Astrocyte (in vitro differentiated cells and primary cell): Measurements from ENCODE around the gene SMYD2. TPM values are rescaled to one million over a fixed set of nuclear protein-coding genes. Genes with fewer than 3 reads are reported as not detected.

Experiments used
- DNase-seq: peaks from one replicate; pipeline ENCODE4 v3.0.0-alpha.2; 2010; ENCODE audit warnings: low read depth
- FAIRE-seq: peaks from 2 replicates; lab custom pipeline; 2011; peaks lifted over from hg19 to GRCh38; lab: Jason Lieb, UNC
- H2AFZ ChIP-seq: 2 replicates; pipeline ENCODE4 v1.6.0; 2012; ENCODE audit warnings: low read depth, low read length, inconsistent platforms
- H3K27ac ChIP-seq: 2 replicates; pipeline ENCODE4 v1.5.1; 2011; ENCODE audit warnings: low read depth, low read length, inconsistent platforms
- H3K27me3 ChIP-seq: 2 replicates; pipeline ENCODE4 v1.6.0; 2011; ENCODE audit warnings: low read length, inconsistent platforms; ENCODE audit not compliant: insufficient read depth
- H3K36me3 ChIP-seq: 2 replicates; pipeline ENCODE4 v1.5.1; 2011; ENCODE audit warnings: low read length, inconsistent platforms; ENCODE audit not compliant: insufficient read depth
- H3K4me1 ChIP-seq: 2 replicates; pipeline ENCODE4 v1.5.1; 2011; ENCODE audit warnings: low read length, inconsistent platforms; ENCODE audit not compliant: insufficient read depth
- H3K4me2 ChIP-seq: 2 replicates; pipeline ENCODE4 v1.6.0; 2012; ENCODE audit warnings: low read length, inconsistent platforms
- H3K4me3 ChIP-seq: 2 replicates; pipeline ENCODE4 v1.5.1; 2011; ENCODE audit warnings: low read depth, mild to moderate bottlenecking, low read length, inconsistent platforms; ENCODE audit not compliant: insufficient read depth
- H3K79me2 ChIP-seq: 2 replicates; pipeline ENCODE4 v1.6.0; 2012; ENCODE audit warnings: mild to moderate bottlenecking, low read length, inconsistent platforms; ENCODE audit not compliant: insufficient read depth
- H3K9ac ChIP-seq: 2 replicates; pipeline ENCODE4 v1.6.0; 2012; ENCODE audit warnings: mild to moderate bottlenecking, low read length, inconsistent platforms
- H3K9me3 ChIP-seq: 2 replicates; pipeline ENCODE4 v1.5.1; 2012; ENCODE audit warnings: low read depth, mild to moderate bottlenecking, low read length, inconsistent platforms; ENCODE audit not compliant: insufficient read depth
- H4K20me1 ChIP-seq: 2 replicates; pipeline ENCODE4 v1.6.0; 2012; ENCODE audit warnings: low read length, inconsistent platforms; ENCODE audit not compliant: insufficient read depth
- H3K27ac Mint-ChIP-seq: one replicate; pipeline ENCODE4 v1.8.0; 2021; ENCODE audit warnings: mild to moderate bottlenecking, mixed read lengths; ENCODE audit not compliant: unreplicated experiment
- H3K27me3 Mint-ChIP-seq: one replicate; pipeline ENCODE4 v1.8.0; 2021; ENCODE audit warnings: low read depth, mixed read lengths; ENCODE audit not compliant: unreplicated experiment
- H3K36me3 Mint-ChIP-seq: one replicate; pipeline ENCODE4 v1.8.0; 2021; ENCODE audit warnings: low read depth, mixed read lengths; ENCODE audit not compliant: unreplicated experiment
- H3K4me1 Mint-ChIP-seq: one replicate; pipeline ENCODE4 v1.8.0; 2021; ENCODE audit warnings: low read depth, mixed read lengths; ENCODE audit not compliant: unreplicated experiment
- H3K4me3 Mint-ChIP-seq: one replicate; pipeline ENCODE4 v1.8.0; 2021; ENCODE audit warnings: mild to moderate bottlenecking, moderate library complexity, mixed read lengths; ENCODE audit not compliant: unreplicated experiment
- H3K9me3 Mint-ChIP-seq: one replicate; pipeline ENCODE4 v1.8.0; 2021; ENCODE audit warnings: mild to moderate bottlenecking, mixed read lengths; ENCODE audit not compliant: unreplicated experiment
- EZH2 ChIP-seq: IDR thresholded peaks from 2 replicates; pipeline ENCODE4 v1.6.1; 2012; ENCODE audit warnings: mild to moderate bottlenecking, low read length, inconsistent platforms; ENCODE audit not compliant: insufficient read depth
- total RNA-seq: library from RNA; stranded (reverse); gene quantifications from 2 replicates; pipeline ENCODE4 v1.2.1, GENCODE V29; 2021
- TF ChIP-seq, protein P1 (sequence below): IDR thresholded peaks from 2 replicates; pipeline ENCODE4 v1.5.1; 2011; ENCODE audit warnings: low read depth, mild to moderate bottlenecking, inconsistent platforms, low read length, moderate library complexity; ENCODE audit not compliant: insufficient read depth

Gene SMYD2
- total RNA-seq, 1 donor from 2014 or later, result 38.6 TPM

DNA sequence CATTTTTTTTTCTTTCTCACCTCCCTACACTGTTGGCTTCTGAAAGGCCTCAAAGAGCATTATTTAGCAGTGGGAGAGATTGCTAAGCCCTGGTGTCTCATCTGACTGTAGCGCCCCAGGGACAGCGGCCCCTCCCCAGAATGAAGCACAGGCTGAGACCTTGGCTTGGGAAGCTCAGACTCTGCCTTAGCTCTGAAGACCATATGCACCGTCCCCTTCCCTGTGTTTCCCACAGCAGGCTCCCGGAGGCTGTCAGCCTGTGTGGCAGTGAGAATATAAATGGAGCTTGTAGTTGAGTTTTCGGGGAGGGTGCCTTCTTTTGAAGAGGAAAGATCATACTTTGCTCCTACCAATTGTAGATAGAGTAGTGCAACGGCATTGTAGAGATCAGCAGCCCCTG lies 25.3 kb downstream of the SMYD2 start:
- Histone ChIP-seq H3K4me1 (peaks cover 6% of the 10 kb centered on the region), H2AFZ (no peak overlapping the region), H3K9me3 (no peaks in the 10 kb centered on the region), H3K4me3 (no peak overlapping the region), H3K27me3 (no peaks in the 10 kb centered on the region), H3K4me2 (no peak overlapping the region), H3K27ac (no peak overlapping the region), H3K9ac (no peak overlapping the region), H3K79me2 (peaks cover 12% of the 10 kb centered on the region), H4K20me1 (peaks cover 16% of the 10 kb centered on the region), H3K36me3 (no peaks in the 10 kb centered on the region)
- Mint-ChIP-seq H3K27ac (no peak overlapping the region), H3K4me3 (no peak overlapping the region), H3K4me1 (peaks cover 4% of the 10 kb centered on the region), H3K36me3 (peaks cover 7% of the 10 kb centered on the region), H3K27me3 (no peaks in the 10 kb centered on the region), H3K9me3 (no peaks in the 10 kb centered on the region)
- TF ChIP-seq EZH2, result no peak
- TF ChIP-seq, protein P1, sequence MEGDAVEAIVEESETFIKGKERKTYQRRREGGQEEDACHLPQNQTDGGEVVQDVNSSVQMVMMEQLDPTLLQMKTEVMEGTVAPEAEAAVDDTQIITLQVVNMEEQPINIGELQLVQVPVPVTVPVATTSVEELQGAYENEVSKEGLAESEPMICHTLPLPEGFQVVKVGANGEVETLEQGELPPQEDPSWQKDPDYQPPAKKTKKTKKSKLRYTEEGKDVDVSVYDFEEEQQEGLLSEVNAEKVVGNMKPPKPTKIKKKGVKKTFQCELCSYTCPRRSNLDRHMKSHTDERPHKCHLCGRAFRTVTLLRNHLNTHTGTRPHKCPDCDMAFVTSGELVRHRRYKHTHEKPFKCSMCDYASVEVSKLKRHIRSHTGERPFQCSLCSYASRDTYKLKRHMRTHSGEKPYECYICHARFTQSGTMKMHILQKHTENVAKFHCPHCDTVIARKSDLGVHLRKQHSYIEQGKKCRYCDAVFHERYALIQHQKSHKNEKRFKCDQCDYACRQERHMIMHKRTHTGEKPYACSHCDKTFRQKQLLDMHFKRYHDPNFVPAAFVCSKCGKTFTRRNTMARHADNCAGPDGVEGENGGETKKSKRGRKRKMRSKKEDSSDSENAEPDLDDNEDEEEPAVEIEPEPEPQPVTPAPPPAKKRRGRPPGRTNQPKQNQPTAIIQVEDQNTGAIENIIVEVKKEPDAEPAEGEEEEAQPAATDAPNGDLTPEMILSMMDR, result no peak
- no peak for DNase-seq
- FAIRE-seq, result no peak

DNA sequence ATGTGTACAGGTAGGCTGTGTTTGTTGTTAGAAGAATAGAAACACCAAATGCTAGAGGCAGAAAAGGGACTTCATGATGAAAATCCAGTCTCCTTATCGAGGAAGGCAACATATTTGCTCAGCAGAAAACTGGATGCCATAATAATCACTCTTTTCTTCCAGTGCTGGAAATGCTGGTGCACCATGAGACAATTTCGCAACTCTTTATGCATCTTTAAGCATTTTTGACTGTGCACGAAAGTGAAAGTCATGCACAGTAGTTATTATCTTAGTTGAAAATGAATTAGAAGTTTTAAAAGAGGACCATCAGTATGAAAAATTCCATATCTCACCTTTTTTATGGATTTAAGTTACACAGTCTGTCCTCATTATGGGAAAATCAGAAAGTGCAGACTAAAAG lies 29.1 kb downstream of the SMYD2 start:
- H3K9me3 Mint-ChIP-seq, result no peaks in the 10 kb centered on the region
- peaks cover 7% of the 10 kb centered on the region for H3K36me3 Mint-ChIP-seq
- TF ChIP-seq, protein P1, result no peak
- no peak for TF ChIP-seq EZH2
- no peak overlapping the region for H3K9ac ChIP-seq
- no peaks in the 10 kb centered on the region for H3K4me1 ChIP-seq
- peaks cover 9% of the 10 kb centered on the region for H4K20me1 ChIP-seq
- H3K27me3 ChIP-seq, result no peaks in the 10 kb centered on the region
- H3K27ac ChIP-seq, result no peak overlapping the region
- H2AFZ ChIP-seq, result no peak overlapping the region
- H3K4me2 ChIP-seq, result no peak overlapping the region
- FAIRE-seq (no peak), DNase-seq (no peak)
- no peak overlapping the region for H3K4me3 Mint-ChIP-seq
- H3K4me3 ChIP-seq, result no peak overlapping the region
- no peaks in the 10 kb centered on the region for H3K36me3 ChIP-seq
- no peak overlapping the region for H3K27ac Mint-ChIP-seq
- H3K9me3 ChIP-seq, result no peaks in the 10 kb centered on the region
- peaks cover 3% of the 10 kb centered on the region for H3K79me2 ChIP-seq
- no peaks in the 10 kb centered on the region for H3K4me1 Mint-ChIP-seq
- peaks cover 2% of the 10 kb centered on the region for H3K27me3 Mint-ChIP-seq

DNA sequence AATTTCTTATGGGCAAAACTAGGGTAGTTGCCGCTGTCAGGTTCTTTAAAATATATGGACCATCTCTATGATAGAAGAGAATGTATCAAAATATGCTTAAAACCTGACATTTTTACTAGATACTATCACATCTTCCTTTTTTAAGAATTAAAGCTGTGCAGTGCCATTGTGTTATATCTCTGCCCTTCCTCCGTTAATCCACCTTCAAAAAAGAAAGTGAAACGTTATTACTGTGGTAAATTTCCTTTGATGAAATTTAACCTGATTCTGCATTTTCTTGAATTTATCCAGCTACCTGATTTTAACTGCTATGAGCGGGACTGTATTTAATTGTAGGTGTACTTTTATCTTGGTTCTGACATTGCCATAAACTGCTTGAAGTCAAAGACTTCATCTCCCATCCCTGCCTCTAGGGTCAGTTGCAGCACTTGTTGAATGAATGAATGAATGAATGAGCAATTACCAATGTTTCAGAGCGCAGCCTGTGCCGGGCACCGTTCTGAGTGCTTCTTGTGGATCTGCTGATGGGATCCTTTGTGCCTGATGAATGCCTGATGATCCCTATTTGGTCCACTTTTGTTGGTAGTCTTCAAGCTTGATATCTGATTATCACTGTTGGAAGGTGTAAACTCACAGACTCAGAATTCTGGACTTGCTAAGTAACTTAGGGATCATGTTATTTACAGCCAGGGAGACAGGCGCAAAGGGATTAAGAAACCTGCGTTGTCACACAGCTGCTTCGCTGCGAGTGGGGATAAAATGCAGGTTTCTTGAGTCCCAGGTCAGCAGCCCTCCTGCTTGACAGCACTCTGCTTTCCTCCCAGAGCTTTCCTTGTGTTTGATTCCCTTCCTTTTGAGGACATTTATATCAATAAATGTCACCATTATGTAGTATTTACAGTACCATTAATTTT lies 30.1 kb downstream of the SMYD2 start:
- DNase-seq (no peak), FAIRE-seq (no peak)
- Mint-ChIP-seq H3K9me3 (no peaks in the 10 kb centered on the region), H3K36me3 (peaks cover 4% of the 10 kb centered on the region), H3K4me1 (no peaks in the 10 kb centered on the region), H3K27ac (no peak overlapping the region), H3K4me3 (no peak overlapping the region), H3K27me3 (peaks cover 2% of the 10 kb centered on the region)
- H3K27me3 ChIP-seq, result no peaks in the 10 kb centered on the region
- no peak overlapping the region for H3K27ac ChIP-seq
- H3K9me3 ChIP-seq, result no peaks in the 10 kb centered on the region
- peaks cover 7% of the 10 kb centered on the region for H4K20me1 ChIP-seq
- H3K4me3 ChIP-seq, result no peak overlapping the region
- no peak overlapping the region for H2AFZ ChIP-seq
- no peaks in the 10 kb centered on the region for H3K36me3 ChIP-seq
- no peak overlapping the region for H3K4me2 ChIP-seq
- peaks cover 3% of the 10 kb centered on the region for H3K79me2 ChIP-seq
- TF ChIP-seq, protein P1, result no peak
- no peak for TF ChIP-seq EZH2
- H3K4me1 ChIP-seq, result no peaks in the 10 kb centered on the region
- H3K9ac ChIP-seq, result no peak overlapping the region
